Activated naive CD8-positive, alpha-beta T cell treated with anti-CD3 and anti-CD28 coated beads, Interleukin-2, amount 50 U/mL, for 16 hours (primary cell): ENCODE results near the gene SHANK1.
"Not testable (repeated sequence)": the region's sequence is repeated elsewhere in the genome, so short reads cannot be mapped to it uniquely, and the experiment has no call there.

Source experiments
- DNase-seq: peaks from one replicate; pipeline ENCODE4 v3.0.0-alpha.2; 2020; ENCODE audit warnings: low read depth, low spot score

The SHANK1 gene

GRCh38 chr19:50719566-50719965 is at the start of gene SHANK1:
Gene SHANK1, minus strand, starts transcription at chr19:50719802. Its CDS starts 2,883 bp downstream, at chr19:50716919.
- DNase-seq = no peak

- no peak for DNase-seq
Observed at GRCh38 chr19:50768277-50768676, 48.7 kb upstream of the SHANK1 start.

- DNase-seq = not testable (repeated sequence)
Observed at GRCh38 chr19:50767263-50767662, 47.7 kb upstream of the SHANK1 start.

- DNase-seq = not testable (repeated sequence)
Observed at GRCh38 chr19:50766746-50767145, 47.1 kb upstream of the SHANK1 start.

- DNase-seq = no peak
Observed at GRCh38 chr19:50764409-50764808, 44.8 kb upstream of the SHANK1 start.

GRCh38 chr19:50763521-50763920 is 43.9 kb upstream of the SHANK1 start:
- not testable (repeated sequence) for DNase-seq

GRCh38 chr19:50761501-50761900 is 41.9 kb upstream of the SHANK1 start:
- not testable (repeated sequence) for DNase-seq

- no peak for DNase-seq
Observed at GRCh38 chr19:50759886-50760285, 40.3 kb upstream of the SHANK1 start.

- not testable (repeated sequence) for DNase-seq
Observed at GRCh38 chr19:50759076-50759475, 39.5 kb upstream of the SHANK1 start.

GRCh38 chr19:50757624-50758023 is 38.0 kb upstream of the SHANK1 start:
- not testable (repeated sequence) for DNase-seq

GRCh38 chr19:50756244-50756643 is 36.6 kb upstream of the SHANK1 start:
- not testable (repeated sequence) for DNase-seq

- no peak for DNase-seq
Observed at GRCh38 chr19:50753879-50754278, 34.3 kb upstream of the SHANK1 start.

- no peak for DNase-seq
Observed at GRCh38 chr19:50750010-50750409, 30.4 kb upstream of the SHANK1 start.

- DNase-seq = no peak
Observed at GRCh38 chr19:50749490-50749889, 29.9 kb upstream of the SHANK1 start.

GRCh38 chr19:50747141-50747540 is 27.5 kb upstream of the SHANK1 start:
- not testable (repeated sequence) for DNase-seq

GRCh38 chr19:50745221-50745620 is 25.6 kb upstream of the SHANK1 start:
- no peak for DNase-seq

GRCh38 chr19:50743537-50743936 is 23.9 kb upstream of the SHANK1 start:
- DNase-seq = no peak

- DNase-seq = no peak
Observed at GRCh38 chr19:50741179-50741933, 21.8 kb upstream of the SHANK1 start.

GRCh38 chr19:50739914-50740426 is 20.4 kb upstream of the SHANK1 start:
- DNase-seq = no peak

GRCh38 chr19:50739132-50739913 is 19.7 kb upstream of the SHANK1 start:
- no peak for DNase-seq

GRCh38 chr19:50736338-50736737 is 16.7 kb upstream of the SHANK1 start:
- DNase-seq = no peak

GRCh38 chr19:50735869-50736268 is 16.3 kb upstream of the SHANK1 start:
- no peak for DNase-seq

GRCh38 chr19:50729894-50730293 is 10.3 kb upstream of the SHANK1 start:
- no peak for DNase-seq
